ENCODE measurements around the gene TSPAN8. TPM values are rescaled to one million over a fixed set of nuclear protein-coding genes. Genes with fewer than 3 reads are reported as not detected.

The TSPAN8 gene
- total and polyA plus RNA-seq, 4 donors = 5.0 to 18.6 (median 9.4) TPM

GRCh38 chr12:71164166-71164565 is 6.4 kb upstream of the TSPAN8 start:
- no peak overlapping the region for H3K27ac ChIP-seq (ENCODE audit: low read depth in 1 of 2, low read length in 1 of 2)
- no peak overlapping the region for H3K9ac ChIP-seq (ENCODE audit: insufficient read depth in 1 of 2, low read length in 2 of 2)
- no peak overlapping the region for H3K4me3 ChIP-seq
- WGBS, 2 donors = 51 to 80% methylated on average over 5 of the region's 5 CpGs
- DNase-seq = no peak
- ATAC-seq (ENCODE audit: insufficient read depth, low FRiP score) = no peak
- no peaks in the 10 kb centered on the region for H3K27me3 ChIP-seq (ENCODE audit: control insufficient read depth in 3 of 3, insufficient read depth in 3 of 3, low read length in 2 of 3)
- H3K4me1 ChIP-seq (ENCODE audit: control insufficient read depth in 5 of 5, insufficient read depth in 5 of 5, low read length in 5 of 5) = peaks cover 0 to 7% (median 5%) of the 10 kb centered on the region in 5 donors
- peaks cover 0 to 2% (median 0%) of the 10 kb centered on the region in 4 donors for H3K9me3 ChIP-seq (ENCODE audit: control insufficient read depth in 4 of 4, insufficient read depth in 3 of 4, low read length in 3 of 4)
- H3K36me3 ChIP-seq (ENCODE audit: control insufficient read depth in 4 of 4, insufficient read depth in 4 of 4, low read length in 4 of 4) = no peaks in the 10 kb centered on the region
- TF ChIP-seq CTCF (IDR thresholded peaks at IDR 0.05; ENCODE audit: control extremely low read depth, extremely low read depth) = no peak

DNA sequence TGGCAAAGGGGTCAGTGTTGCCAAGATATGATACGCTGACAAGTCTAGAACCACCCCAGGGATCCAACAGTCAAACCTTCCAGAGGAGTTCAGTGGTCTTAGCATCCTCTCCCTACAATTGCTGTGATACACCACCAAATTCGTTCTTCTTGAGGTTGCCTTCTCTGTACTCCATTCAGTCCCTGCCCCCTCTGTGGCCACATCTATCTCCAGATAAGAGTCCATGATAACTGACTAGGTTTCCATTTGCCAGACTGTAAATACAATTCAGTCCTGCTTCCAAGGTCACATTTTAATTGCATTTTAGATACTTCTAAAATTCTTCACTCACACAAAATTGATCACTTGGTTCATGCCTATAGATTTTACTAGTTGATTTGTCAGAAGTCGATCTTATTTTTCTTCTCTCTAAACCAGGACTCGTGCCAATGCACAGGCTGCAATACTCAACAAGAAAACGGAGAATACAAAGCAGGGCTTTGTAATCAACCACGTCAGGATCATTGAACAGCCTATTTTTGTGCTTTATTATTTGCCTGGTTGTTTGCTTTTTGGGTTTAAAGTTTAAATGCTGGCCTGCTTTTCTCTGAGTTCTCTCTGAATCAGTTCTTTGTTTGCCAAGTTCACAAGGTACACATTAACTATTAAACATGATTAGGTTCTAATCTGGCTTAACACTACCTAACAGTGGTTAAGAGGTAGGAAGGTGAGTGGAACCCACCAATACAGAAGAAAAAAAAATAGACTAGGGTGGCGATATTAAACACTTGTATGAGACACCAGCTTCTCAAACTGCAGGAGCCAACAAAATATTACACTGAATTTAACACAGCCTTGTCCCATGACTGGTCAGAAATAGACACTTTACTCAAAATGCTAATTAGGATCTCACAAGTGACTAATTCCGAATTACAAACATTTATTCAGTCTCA is 5.3 kb upstream of the TSPAN8 start:
- H3K9me3 ChIP-seq (ENCODE audit: control insufficient read depth in 4 of 4, insufficient read depth in 3 of 4, low read length in 3 of 4) = peaks cover 0 to 2% (median 0%) of the 10 kb centered on the region in 4 donors
- H3K9ac ChIP-seq (ENCODE audit: insufficient read depth in 1 of 2, low read length in 2 of 2) = no peak overlapping the region
- H3K36me3 ChIP-seq (ENCODE audit: control insufficient read depth in 4 of 4, insufficient read depth in 4 of 4, low read length in 4 of 4) = no peaks in the 10 kb centered on the region
- 70 to 82% methylated on average over 8 of the region's 8 CpGs for WGBS, 2 donors
- no peak overlapping the region for H3K27ac ChIP-seq (ENCODE audit: low read depth in 1 of 2, low read length in 1 of 2)
- peak in 2 of 3 donors; percentile 38 to 41 for DNase-seq
- no peaks in the 10 kb centered on the region for H3K27me3 ChIP-seq (ENCODE audit: control insufficient read depth in 3 of 3, insufficient read depth in 3 of 3, low read length in 2 of 3)
- ATAC-seq (ENCODE audit: insufficient read depth, low FRiP score) = no peak
- peaks cover 0 to 12% (median 11%) of the 10 kb centered on the region in 5 donors for H3K4me1 ChIP-seq (ENCODE audit: control insufficient read depth in 5 of 5, insufficient read depth in 5 of 5, low read length in 5 of 5)
- no peak overlapping the region for H3K4me3 ChIP-seq
- no peak for TF ChIP-seq CTCF (IDR thresholded peaks at IDR 0.05; ENCODE audit: control extremely low read depth, extremely low read depth)

- Histone ChIP-seq H3K4me1 (ENCODE audit: control insufficient read depth in 5 of 5, insufficient read depth in 5 of 5, low read length in 5 of 5) (peaks cover 0 to 16% (median 11%) of the 10 kb centered on the region in 5 donors), H3K4me3 (no peak overlapping the region), H3K27me3 (ENCODE audit: control insufficient read depth in 3 of 3, insufficient read depth in 3 of 3, low read length in 2 of 3) (no peaks in the 10 kb centered on the region), H3K27ac (ENCODE audit: low read depth in 1 of 2, low read length in 1 of 2) (no peak overlapping the region), H3K36me3 (ENCODE audit: control insufficient read depth in 4 of 4, insufficient read depth in 4 of 4, low read length in 4 of 4) (no peaks in the 10 kb centered on the region), H3K9ac (ENCODE audit: insufficient read depth in 1 of 2, low read length in 2 of 2) (no peak overlapping the region), H3K9me3 (ENCODE audit: control insufficient read depth in 4 of 4, insufficient read depth in 3 of 4, low read length in 3 of 4) (peaks cover 0 to 2% (median 0%) of the 10 kb centered on the region in 4 donors)
- TF ChIP-seq CTCF (IDR thresholded peaks at IDR 0.05; ENCODE audit: control extremely low read depth, extremely low read depth) = no peak
- ATAC-seq (ENCODE audit: insufficient read depth, low FRiP score) = no peak
- no peak for DNase-seq
- 70 to 76% methylated on average over 1 of the region's 1 CpG for WGBS, 2 donors
Observed at GRCh38 chr12:71161591-71161990, 3.8 kb upstream of the TSPAN8 start.

Measured in lung (tissue), 12 donors.